Astrocyte (in vitro differentiated cells and primary cell): ENCODE measurements around the gene ZNF22. TPM values are rescaled to one million over a fixed set of nuclear protein-coding genes. Genes with fewer than 3 reads are reported as not detected.

Source experiments
- DNase-seq: peaks from one replicate; pipeline ENCODE4 v3.0.0-alpha.2; 2010; ENCODE audit warnings: low read depth
- FAIRE-seq: peaks from 2 replicates; lab custom pipeline; 2011; peaks lifted over from hg19 to GRCh38; lab: Jason Lieb, UNC
- H2AFZ ChIP-seq: 2 replicates; pipeline ENCODE4 v1.6.0; 2012; ENCODE audit warnings: low read depth, low read length, inconsistent platforms
- H3K27ac ChIP-seq: 2 replicates; pipeline ENCODE4 v1.5.1; 2011; ENCODE audit warnings: low read depth, low read length, inconsistent platforms
- H3K27me3 ChIP-seq: 2 replicates; pipeline ENCODE4 v1.6.0; 2011; ENCODE audit warnings: low read length, inconsistent platforms; ENCODE audit not compliant: insufficient read depth
- H3K36me3 ChIP-seq: 2 replicates; pipeline ENCODE4 v1.5.1; 2011; ENCODE audit warnings: low read length, inconsistent platforms; ENCODE audit not compliant: insufficient read depth
- H3K4me1 ChIP-seq: 2 replicates; pipeline ENCODE4 v1.5.1; 2011; ENCODE audit warnings: low read length, inconsistent platforms; ENCODE audit not compliant: insufficient read depth
- H3K4me2 ChIP-seq: 2 replicates; pipeline ENCODE4 v1.6.0; 2012; ENCODE audit warnings: low read length, inconsistent platforms
- H3K4me3 ChIP-seq: 2 replicates; pipeline ENCODE4 v1.5.1; 2011; ENCODE audit warnings: low read depth, mild to moderate bottlenecking, low read length, inconsistent platforms; ENCODE audit not compliant: insufficient read depth
- H3K79me2 ChIP-seq: 2 replicates; pipeline ENCODE4 v1.6.0; 2012; ENCODE audit warnings: mild to moderate bottlenecking, low read length, inconsistent platforms; ENCODE audit not compliant: insufficient read depth
- H3K9ac ChIP-seq: 2 replicates; pipeline ENCODE4 v1.6.0; 2012; ENCODE audit warnings: mild to moderate bottlenecking, low read length, inconsistent platforms
- H3K9me3 ChIP-seq: 2 replicates; pipeline ENCODE4 v1.5.1; 2012; ENCODE audit warnings: low read depth, mild to moderate bottlenecking, low read length, inconsistent platforms; ENCODE audit not compliant: insufficient read depth
- H4K20me1 ChIP-seq: 2 replicates; pipeline ENCODE4 v1.6.0; 2012; ENCODE audit warnings: low read length, inconsistent platforms; ENCODE audit not compliant: insufficient read depth
- H3K27ac Mint-ChIP-seq: one replicate; pipeline ENCODE4 v1.8.0; 2021; ENCODE audit warnings: mild to moderate bottlenecking, mixed read lengths; ENCODE audit not compliant: unreplicated experiment
- H3K27me3 Mint-ChIP-seq: one replicate; pipeline ENCODE4 v1.8.0; 2021; ENCODE audit warnings: low read depth, mixed read lengths; ENCODE audit not compliant: unreplicated experiment
- H3K36me3 Mint-ChIP-seq: one replicate; pipeline ENCODE4 v1.8.0; 2021; ENCODE audit warnings: low read depth, mixed read lengths; ENCODE audit not compliant: unreplicated experiment
- H3K4me1 Mint-ChIP-seq: one replicate; pipeline ENCODE4 v1.8.0; 2021; ENCODE audit warnings: low read depth, mixed read lengths; ENCODE audit not compliant: unreplicated experiment
- H3K4me3 Mint-ChIP-seq: one replicate; pipeline ENCODE4 v1.8.0; 2021; ENCODE audit warnings: mild to moderate bottlenecking, moderate library complexity, mixed read lengths; ENCODE audit not compliant: unreplicated experiment
- H3K9me3 Mint-ChIP-seq: one replicate; pipeline ENCODE4 v1.8.0; 2021; ENCODE audit warnings: mild to moderate bottlenecking, mixed read lengths; ENCODE audit not compliant: unreplicated experiment
- EZH2 ChIP-seq: IDR thresholded peaks from 2 replicates; pipeline ENCODE4 v1.6.1; 2012; ENCODE audit warnings: mild to moderate bottlenecking, low read length, inconsistent platforms; ENCODE audit not compliant: insufficient read depth
- total RNA-seq: library from RNA; stranded (reverse); gene quantifications from 2 replicates; pipeline ENCODE4 v1.2.1, GENCODE V29; 2021
- TF ChIP-seq, protein P1 (sequence below): IDR thresholded peaks from 2 replicates; pipeline ENCODE4 v1.5.1; 2011; ENCODE audit warnings: low read depth, mild to moderate bottlenecking, inconsistent platforms, low read length, moderate library complexity; ENCODE audit not compliant: insufficient read depth

Gene ZNF22
- total RNA-seq, 1 donor from 2014 or later: 12.0 TPM

DNA sequence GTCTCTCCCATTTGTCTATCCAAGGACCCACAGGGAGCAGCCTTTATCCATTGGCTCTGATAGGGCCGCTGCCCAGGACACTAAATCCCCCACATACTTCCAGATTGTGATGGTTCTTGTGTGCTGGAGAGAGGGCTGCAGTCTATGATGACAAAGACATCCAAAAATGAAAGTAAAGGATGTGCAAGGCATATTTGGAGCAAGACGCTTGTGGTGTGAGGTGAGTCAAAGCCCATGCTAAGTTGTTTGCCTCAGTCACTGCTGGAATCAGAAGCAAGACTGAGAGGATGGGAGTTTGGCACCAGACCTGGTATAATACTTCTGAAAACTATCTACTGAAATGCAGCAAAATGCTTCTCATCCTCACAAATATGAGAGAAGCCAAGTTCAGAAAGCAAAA, 22.7 kb downstream of the ZNF22 start:
- H3K27me3 Mint-ChIP-seq: no peaks in the 10 kb centered on the region
- Histone ChIP-seq H3K36me3 (no peaks in the 10 kb centered on the region), H3K27me3 (no peaks in the 10 kb centered on the region), H3K4me1 (no peaks in the 10 kb centered on the region), H2AFZ (no peak overlapping the region), H3K4me3 (no peak overlapping the region), H3K79me2 (no peaks in the 10 kb centered on the region), H3K27ac (no peak overlapping the region), H3K9ac (no peak overlapping the region), H3K9me3 (no peaks in the 10 kb centered on the region), H3K4me2 (no peak overlapping the region), H4K20me1 (no peaks in the 10 kb centered on the region)
- DNase-seq (no peak), FAIRE-seq (no peak)
- H3K9me3 Mint-ChIP-seq: peaks cover 2% of the 10 kb centered on the region
- no peaks in the 10 kb centered on the region for H3K36me3 Mint-ChIP-seq
- H3K4me1 Mint-ChIP-seq: peaks cover 3% of the 10 kb centered on the region
- no peak for TF ChIP-seq EZH2
- TF ChIP-seq, protein P1, sequence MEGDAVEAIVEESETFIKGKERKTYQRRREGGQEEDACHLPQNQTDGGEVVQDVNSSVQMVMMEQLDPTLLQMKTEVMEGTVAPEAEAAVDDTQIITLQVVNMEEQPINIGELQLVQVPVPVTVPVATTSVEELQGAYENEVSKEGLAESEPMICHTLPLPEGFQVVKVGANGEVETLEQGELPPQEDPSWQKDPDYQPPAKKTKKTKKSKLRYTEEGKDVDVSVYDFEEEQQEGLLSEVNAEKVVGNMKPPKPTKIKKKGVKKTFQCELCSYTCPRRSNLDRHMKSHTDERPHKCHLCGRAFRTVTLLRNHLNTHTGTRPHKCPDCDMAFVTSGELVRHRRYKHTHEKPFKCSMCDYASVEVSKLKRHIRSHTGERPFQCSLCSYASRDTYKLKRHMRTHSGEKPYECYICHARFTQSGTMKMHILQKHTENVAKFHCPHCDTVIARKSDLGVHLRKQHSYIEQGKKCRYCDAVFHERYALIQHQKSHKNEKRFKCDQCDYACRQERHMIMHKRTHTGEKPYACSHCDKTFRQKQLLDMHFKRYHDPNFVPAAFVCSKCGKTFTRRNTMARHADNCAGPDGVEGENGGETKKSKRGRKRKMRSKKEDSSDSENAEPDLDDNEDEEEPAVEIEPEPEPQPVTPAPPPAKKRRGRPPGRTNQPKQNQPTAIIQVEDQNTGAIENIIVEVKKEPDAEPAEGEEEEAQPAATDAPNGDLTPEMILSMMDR: no peak
- H3K27ac Mint-ChIP-seq: no peak overlapping the region
- H3K4me3 Mint-ChIP-seq: no peak overlapping the region

DNA sequence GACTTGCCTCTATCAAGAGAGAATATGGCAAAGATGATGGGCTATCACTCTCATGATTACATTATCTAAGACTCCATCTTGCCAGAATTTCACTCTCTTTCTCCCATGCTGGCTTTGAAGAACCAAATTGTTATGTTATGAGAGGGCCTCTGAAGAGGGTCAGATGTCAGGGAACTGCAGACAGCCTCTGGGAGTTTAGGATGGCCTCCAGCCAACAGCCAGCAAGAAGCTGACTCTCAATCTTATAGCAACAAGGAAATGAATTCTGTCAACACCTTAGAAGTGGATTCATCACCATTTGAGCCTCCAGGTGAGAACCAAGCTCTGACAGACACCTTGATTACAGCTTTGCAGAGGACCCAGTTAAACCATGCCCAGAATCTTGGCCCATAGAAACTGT, 33.6 kb downstream of the ZNF22 start:
- Histone ChIP-seq H3K4me1 (no peaks in the 10 kb centered on the region), H4K20me1 (no peaks in the 10 kb centered on the region), H3K79me2 (no peaks in the 10 kb centered on the region), H3K36me3 (no peaks in the 10 kb centered on the region), H3K9ac (no peak overlapping the region), H3K9me3 (no peaks in the 10 kb centered on the region), H3K27ac (no peak overlapping the region), H3K27me3 (peaks cover 3% of the 10 kb centered on the region), H3K4me2 (no peak overlapping the region), H2AFZ (no peak overlapping the region), H3K4me3 (no peak overlapping the region)
- Mint-ChIP-seq H3K36me3 (no peaks in the 10 kb centered on the region), H3K27me3 (peaks cover 3% of the 10 kb centered on the region), H3K27ac (no peak overlapping the region), H3K4me3 (no peak overlapping the region), H3K4me1 (no peaks in the 10 kb centered on the region), H3K9me3 (peaks cover 6% of the 10 kb centered on the region)
- DNase-seq (no peak), FAIRE-seq (no peak)
- TF ChIP-seq EZH2: no peak
- TF ChIP-seq, protein P1: no peak

DNA sequence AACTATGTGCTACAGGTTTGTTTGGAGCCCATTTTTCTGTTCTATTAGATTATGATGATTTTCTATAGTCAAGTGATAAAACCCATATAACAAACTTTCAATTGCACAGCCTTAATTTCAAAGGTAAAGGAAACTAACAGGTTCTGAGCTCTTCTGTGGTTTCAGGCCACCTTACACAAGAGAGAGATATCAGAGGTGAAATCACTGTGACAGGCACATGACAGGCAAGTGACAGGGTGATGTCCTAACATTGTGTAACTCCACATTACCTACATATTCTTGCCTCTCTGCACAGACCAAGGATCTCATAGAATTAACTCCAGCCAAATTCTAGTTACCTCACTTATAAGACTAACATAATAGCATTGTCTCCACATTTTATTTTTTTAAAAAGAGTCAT, 35.0 kb downstream of the ZNF22 start:
- FAIRE-seq: no peak
- no peak overlapping the region for H3K27ac Mint-ChIP-seq

More for the DNA sequence above, 35.0 kb downstream of the ZNF22 start:
- Histone ChIP-seq H3K27ac (no peak overlapping the region), H3K27me3 (peaks cover 3% of the 10 kb centered on the region), H3K79me2 (no peaks in the 10 kb centered on the region), H2AFZ (no peak overlapping the region), H3K9ac (no peak overlapping the region), H3K4me2 (no peak overlapping the region), H3K4me1 (no peaks in the 10 kb centered on the region), H3K36me3 (no peaks in the 10 kb centered on the region), H3K9me3 (no peaks in the 10 kb centered on the region), H4K20me1 (no peaks in the 10 kb centered on the region), H3K4me3 (no peak overlapping the region)
- Mint-ChIP-seq H3K9me3 (peaks cover 6% of the 10 kb centered on the region), H3K4me3 (no peak overlapping the region), H3K36me3 (no peaks in the 10 kb centered on the region), H3K27me3 (peaks cover 3% of the 10 kb centered on the region), H3K4me1 (peaks cover 2% of the 10 kb centered on the region)
- TF ChIP-seq EZH2: no peak
- TF ChIP-seq, protein P1: no peak
- no peak for DNase-seq
